Midbrain (tissue), 1 donor: ENCODE results near the gene OLA1.

Experiments
- DNase-seq: peaks from one replicate; lab custom pipeline; 2025; lab: John Stamatoyannopoulos, UW

OLA1 gene

DNA sequence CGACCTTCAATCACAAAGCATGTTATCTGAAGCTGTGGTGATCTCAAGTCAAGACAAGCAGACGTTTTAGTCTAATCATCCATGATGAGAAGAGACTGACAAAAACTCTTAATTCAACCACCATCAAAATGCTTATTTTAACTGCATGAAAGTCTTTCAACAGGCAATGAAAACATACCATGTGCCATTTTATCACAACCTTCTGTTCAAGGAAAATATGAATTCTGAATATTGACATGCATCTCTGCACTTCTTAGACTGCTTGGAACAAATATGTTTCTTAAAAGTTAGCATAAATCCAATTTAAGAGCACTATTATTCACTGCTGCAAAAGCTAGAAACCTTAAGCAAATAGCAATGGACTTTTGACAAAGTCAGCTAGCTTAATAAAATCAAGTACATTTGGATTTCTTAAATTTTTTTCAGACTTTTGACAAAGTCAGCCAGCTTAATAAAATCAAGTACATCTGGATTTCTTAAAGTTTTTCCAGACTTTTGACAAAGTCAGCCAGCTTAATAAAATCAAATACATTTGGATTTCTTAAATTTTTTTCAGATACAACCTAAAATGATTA lies 70.9 kb downstream of the OLA1 start:
- DNase-seq: no peak

DNA sequence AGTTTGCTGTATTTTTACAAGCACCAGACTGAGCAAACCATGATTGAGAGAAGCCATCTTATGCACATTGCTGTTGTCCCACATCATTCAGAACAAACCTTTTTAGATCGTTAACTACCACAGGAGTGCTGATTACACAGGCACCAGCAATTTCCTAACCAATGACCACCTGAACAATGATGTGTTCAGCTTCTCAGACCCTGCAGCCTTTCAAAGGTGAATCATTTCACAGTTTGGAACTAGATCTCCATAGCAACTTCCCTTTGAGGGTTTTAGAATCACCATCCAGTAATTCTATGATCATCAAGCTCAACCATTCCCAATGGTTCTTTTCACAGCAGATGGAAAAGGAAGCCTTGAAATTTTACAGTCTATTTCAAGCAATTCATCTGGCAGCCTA lies 71.4 kb downstream of the OLA1 start:
- DNase-seq: no peak

DNA sequence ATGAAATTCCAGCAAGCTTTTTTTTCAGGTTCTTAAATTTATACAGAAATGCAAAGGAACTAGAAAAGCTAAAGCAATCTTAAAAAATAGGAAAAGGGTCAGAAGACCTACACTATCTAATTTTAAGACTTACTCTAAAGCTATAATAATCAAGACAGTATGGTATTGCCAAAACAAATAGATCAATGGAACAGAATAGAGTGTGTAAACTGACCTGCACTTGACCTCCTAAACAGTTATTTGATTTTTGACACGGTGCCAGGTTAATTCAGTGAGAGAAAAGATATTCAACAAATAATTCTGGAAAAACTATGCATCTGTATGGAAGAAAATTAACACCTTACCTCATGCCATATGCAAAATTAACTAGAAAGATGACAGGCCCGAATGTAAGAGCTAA lies 73.6 kb downstream of the OLA1 start:
- no peak for DNase-seq

DNA sequence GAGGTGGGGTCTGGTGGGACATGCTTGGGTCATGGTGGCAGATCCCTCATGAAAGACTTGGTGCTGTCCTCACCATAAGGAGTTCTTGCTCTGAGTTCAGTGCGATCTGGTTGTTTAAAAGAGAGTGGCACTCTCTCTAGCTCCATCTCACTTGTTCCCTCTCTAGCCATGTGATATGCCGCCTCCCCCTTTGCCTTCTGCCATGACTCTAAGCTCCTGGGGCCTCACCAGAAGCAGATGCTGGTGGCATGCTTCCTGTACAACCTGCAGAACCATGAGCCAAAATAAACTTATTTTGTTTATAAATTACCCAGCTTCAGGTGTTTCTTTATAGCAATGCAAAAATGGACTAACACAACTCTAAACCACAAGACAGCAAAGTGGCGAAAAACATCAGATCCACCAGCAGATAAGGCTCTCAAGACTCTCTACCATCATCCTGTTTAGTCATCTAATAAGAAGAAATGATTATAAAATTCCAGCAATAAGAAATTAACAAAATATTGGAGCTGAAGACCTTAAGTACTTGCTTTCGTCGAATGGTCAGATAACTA lies 75.5 kb downstream of the OLA1 start:
- no peak for DNase-seq

DNA sequence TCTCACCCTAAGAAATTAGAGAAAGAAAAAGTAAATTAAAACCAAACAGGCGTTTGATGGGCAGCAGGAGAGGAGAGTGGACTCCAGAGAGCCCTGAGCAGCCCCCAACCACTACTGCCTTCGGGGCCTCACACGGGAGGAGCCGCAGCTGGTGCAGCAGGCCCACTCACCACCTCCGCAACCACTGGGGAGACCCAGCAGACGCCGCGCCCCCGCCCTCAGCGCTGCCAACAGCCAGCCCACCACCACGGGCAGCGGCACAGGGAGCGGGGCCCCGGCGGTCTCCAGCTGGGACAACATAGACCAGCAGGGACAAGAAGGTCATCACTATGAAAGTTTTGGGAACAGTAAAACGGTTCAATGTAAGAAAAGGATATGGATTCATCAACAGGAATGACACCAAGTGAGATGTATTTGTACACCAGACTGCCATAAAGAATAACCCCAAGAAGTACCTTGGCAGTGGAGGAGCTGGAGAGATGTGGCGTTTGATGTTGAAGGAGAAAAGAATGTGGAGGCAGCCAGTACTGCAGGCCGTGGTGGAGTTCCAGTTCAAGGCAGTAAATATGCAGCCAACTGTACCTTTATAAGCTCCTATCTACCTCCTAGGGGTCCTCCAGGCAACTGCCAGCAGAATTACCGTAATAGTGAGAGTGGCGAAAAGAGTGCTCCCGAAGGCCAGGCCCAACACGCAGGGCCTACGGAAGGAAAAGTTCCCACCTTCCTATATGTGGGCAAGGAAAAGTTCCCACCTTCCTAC lies 76.5 kb downstream of the OLA1 start:
- no peak for DNase-seq

DNA sequence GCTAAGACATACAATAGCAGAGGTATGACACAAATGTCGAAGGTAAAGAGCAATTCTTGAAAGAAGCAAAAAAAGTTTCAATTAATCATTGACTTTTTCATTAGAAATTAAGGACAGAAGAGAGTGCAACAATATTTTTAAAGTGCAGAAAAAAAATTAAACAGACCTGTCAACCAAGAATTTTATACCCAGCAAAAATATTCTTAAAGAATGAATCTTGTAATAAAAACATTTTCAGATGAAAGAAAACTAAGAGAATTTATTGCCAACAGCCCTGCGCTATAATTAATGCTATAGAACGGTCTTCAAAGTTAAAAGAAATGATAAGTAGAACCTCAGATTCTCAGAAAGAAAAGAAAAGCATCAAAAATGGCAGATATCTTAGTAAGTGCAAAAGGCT lies 79.0 kb downstream of the OLA1 start:
- no peak for DNase-seq

DNA sequence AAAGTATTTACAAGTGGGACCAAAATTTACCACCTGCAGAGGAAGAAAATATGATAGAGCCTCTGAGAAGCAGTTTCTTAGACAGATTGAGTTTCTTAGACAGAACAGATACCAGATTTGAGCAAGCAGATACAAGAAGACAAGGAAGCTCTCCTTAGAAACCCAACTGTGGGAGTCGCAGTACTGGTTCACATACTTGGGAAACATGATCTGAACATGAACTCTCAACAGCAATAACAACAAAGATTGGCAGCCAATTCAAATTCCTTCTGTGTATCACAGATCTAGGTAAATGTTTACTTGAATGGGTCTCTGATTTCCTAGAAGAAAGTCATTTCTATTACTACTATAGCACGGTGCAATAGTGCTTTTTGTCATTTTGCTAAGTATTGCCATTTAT lies 82.1 kb downstream of the OLA1 start:
- DNase-seq: no peak

DNA sequence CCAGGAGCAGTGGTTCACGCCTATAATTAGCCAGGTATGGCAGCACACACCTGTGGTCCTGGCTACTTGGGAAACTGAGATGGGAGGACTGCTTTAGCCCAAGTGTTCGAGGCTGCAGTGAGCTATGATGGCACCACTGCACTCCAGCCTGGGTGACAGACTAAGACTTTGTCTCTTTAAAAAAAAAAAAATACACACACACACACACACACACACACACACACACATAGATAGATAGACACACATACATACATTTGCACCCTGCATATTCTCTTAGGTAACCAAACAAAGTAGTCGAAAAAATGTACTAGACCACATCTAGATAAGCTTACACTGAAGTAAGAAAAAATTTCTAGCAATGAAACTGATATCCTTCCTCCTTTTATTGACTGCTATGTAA lies 86.8 kb downstream of the OLA1 start:
- no peak for DNase-seq

DNA sequence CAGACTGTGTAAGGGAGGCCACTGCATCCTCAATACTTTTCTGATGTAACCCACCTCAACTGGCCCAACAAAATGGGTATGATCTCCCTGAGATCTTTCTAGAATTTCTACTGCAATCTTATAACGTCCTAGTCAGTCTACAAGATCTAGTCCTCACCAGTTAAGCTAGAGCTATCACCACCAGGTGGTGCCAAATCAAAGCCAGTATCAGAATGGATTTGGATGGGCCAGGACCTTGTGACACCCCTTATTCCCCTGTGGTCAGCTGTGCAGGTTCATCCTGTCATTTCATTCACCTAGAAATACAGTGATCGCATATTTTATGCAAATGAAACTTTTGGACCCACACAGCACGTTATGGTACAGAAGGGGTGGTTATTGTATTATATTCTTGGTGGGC lies 90.3 kb downstream of the OLA1 start:
- DNase-seq: peak; percentile 10

DNA sequence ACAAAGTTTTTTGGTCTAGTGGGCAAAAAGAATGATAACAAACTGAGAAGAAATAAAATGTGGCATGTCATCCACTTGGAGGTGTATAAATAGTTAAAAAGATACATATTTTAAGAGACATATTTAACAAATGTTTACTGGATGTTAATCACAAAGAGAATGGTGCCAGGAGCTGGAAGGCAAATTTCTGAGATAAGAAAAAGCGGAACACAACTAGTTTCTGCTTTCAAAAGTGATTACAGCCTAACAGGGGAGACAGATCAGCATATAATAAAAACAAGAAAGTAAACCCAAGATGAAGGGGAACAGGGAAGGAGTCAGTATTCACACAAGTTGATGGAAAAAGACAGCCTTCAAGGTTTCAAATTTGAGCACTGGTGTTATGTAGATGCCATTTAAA lies 91.3 kb downstream of the OLA1 start:
- DNase-seq: no peak

DNA sequence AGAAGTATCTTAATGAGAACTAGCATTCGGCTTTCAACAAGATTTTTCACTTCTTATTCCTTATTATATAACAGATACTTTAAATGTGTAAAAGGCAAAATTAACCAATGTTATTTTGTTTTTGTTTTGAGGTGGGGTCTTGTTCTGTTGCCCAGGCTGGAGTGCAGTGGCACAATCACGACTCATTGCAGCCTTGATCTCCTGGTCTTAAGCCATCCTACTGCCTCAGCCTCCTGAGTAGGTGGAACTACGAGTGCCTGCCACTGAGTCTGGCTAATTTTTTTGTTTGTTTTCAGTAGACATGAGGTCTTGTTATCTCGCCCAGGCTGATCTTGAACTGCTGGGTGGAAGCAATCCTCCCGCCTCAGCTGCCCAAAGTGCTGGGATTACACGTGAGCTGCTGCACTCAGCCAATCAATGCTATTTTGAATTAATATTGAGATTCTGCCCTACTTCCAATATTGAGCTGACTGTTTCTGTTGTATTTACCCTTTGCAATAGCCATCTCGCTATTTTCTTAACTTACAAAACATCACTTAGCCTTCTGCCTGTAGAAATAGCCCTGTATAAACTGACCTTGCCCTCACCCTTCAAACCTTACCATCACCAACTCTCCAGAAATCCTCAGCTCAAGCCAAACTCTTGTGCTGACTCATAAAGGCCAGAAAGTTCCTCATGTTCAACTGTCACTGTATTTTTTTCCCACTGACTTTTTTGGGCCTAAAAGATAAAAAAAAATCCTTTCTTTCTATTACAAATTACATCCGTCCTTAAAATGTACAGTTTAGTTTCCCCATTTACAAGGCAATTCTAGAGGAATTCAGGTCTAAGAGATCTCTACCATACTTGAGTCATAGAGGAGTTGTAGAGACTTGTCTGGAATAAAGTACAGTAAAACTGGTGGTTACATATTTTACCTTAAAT lies 94.3 kb downstream of the OLA1 start:
- DNase-seq: no peak

DNA sequence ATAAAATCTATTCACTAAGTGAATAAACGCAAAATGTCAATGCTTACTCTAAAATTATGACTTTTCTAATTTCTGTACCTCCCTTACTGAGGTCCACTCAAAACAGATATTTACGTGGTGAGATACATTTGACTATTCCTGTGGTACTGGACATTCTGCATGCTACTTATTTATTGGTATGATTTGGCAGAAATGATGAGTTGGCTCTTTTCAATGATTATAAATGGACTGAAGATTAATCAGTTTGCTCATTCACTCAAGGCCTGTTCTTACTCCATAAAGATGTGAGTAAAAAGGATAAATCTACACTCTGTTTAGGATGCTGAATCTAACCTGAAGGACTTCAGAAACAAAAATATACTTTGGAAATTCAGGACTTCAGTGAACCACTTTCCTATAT lies 98.8 kb downstream of the OLA1 start:
- DNase-seq: no peak

DNA sequence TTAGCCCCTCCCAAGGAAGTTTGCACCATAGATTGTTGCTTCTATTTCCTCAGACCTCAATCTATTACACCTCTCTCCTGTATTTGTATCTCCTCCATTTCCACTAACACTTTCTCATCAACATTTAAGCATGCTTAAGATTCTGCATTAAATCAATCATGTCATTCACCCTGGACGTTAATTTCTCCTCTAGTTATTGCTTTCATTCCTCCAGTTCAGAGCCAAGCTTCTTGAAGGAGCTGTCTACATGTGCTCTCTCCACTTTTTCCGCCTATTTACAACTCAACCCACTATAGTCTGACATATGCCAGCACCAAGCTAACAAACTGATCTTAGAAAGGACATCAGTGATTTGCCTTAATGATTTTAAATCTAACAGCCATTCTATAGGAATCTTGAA lies 99.5 kb downstream of the OLA1 start:
- DNase-seq: no peak

DNA sequence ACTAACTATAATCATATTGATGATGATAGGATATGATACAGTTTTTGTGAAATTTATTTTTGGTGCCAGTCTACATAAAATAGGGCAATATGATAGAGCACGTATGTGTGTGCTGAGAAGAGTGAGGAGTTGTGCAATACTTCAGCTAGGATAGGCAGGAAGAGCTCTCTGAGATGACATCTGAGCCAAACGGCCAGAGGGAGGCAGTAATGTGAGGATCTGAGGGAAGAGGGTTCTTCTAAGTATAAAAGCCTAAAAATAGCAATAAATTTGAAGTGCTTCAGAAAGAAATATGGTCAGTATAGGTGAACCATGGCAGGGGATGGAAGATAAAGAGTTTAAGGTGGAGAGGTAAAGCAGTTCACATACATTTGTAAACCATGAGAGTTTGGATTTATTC lies 102.5 kb downstream of the OLA1 start:
- no peak for DNase-seq

DNA sequence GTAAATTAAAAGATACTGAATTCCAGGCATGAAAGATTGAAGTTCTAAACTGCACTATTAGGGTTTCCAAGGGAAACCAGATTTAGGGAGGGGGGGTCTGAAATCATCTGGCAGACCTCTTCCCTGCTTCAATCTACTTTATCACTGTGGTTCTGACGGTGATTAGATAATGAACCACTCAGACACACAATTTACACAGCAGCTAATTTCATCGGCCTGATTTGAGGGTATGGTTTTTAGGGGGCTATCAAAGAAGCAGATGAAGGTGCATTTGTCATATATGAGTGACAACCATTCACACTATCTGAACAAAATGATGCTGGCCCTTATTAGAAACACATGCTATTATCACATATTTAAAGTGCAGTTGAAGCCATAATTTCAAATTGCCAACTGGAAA lies 106.0 kb downstream of the OLA1 start:
- DNase-seq: no peak

DNA sequence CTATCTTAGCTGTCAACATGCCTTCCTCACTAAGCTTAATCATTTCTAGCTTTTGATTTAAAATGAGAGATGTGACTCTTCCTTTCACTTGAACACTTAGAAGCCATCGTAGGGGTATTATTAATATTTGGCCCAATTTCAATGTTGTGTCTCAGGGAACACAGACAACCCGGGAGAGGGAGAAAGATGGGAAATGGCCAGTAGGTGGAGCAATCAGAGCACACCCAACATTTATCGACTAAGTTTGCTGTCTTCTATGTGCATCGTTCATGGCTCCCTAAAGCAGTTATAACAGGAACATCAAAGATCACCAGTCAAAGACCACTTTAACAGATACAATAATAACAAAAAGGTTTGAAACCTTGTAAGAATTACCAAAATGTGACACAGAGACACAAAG lies 110.2 kb downstream of the OLA1 start:
- no peak for DNase-seq

DNA sequence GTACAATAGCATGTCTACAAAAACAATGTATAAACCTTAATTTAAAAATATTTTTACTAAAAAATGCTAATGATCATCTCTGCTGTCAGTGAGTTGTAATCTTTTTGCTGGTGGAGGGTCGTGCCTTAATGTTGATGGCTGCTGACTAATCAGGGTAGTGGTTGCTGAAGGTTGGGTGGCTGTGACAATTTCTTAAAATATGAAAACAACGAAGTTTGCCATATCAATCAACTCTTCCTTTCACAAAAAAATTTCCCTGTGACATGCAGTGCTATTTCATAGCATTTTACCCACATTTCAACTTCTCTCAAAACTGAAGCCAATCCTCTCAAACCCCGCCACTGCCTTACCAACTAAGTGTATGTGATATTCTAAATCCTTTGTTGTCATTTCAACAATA lies 112.4 kb downstream of the OLA1 start:
- DNase-seq: no peak

DNA sequence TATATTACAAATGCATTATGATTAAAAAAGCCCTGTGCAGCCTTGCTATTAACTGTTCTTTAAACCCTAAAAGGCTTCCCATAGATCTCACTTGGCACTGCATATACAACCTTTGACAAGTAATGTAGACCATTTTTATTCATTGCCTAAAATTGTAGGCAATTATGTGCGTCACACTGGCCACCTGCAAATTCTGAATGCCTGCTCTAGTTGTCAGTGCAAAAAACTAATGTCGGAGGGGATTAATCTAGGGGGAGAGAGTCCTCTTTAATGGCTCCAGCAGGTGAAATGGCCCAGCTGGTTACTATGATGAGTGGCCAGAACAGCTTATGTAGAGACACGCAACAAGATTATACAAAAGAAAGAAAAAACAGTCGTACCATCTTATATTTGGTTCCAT lies 123.2 kb downstream of the OLA1 start:
- DNase-seq: no peak

DNA sequence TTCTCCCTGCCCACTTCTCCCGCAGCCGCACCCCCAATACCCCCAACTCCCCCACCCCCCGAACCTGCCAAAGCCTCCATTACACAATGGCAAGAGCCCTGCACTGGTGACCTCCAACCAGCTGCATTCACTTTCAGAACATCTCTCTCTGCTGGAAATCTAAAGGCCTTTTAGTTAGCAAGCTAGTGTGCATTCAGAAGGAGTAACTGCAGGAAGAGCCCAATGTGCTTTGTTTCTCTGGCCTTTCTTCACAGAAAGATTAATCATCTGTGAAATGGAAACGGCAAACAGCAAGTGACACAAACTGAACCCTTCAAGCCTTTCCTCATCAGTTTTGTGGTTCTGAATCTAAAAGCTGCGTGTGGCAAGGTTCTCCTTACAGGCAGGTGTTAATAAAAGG lies 124.2 kb downstream of the OLA1 start:
- DNase-seq: no peak

DNA sequence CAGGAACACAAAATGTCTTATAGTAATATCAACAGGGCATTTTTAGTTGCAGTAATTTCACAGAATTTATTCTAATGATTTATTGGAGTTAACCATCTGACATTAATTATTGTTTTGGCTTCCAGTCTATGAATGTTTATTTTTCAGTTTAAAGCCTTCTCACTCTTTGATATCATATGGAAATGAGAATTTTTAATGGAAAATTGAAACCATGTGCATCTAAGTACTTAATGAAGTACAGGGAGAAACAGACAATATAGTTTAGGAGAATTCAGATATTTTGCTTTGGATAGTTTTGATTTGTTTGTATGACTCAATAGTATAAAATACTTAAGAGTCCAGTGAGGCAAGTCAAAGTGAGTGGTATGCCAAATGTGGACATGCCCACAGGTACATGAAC lies 126.1 kb downstream of the OLA1 start:
- DNase-seq: no peak

DNA sequence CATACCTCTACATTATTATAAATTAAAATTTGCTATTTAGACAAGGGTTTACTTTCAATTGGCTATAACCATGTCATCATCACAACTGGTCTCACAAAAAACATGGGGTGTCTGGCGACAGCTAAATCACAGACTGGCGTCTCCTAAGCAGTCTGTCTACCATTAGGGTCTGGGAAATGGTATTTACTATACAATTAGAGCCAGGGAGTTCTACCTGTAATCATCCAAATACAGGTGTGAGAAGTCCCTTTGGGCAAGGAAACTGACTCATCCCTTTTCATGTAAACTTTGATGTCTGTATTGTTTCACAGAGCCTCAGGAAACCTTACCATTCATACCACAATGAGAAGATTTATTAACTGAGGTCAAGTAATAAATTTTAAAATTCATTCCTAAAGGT lies 126.7 kb downstream of the OLA1 start:
- DNase-seq: no peak

DNA sequence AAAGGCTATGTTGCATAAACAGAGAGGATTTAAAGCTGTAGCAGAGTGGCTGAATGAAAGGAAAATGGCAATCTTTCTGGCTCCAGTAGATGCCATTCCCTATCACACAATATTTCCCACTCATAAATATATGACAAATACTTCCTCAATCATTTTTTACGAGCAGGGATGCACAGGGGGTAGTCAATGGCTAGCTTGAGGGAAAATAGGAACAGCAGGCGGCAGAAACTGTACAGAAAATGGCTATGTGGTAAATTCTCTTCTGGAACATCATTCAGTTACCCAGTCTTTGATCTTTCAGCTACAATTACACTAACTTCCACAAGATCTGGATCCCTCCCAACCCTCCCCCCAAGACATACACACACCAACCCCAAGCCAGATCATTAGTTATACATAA lies 127.2 kb downstream of the OLA1 start:
- DNase-seq: no peak

DNA sequence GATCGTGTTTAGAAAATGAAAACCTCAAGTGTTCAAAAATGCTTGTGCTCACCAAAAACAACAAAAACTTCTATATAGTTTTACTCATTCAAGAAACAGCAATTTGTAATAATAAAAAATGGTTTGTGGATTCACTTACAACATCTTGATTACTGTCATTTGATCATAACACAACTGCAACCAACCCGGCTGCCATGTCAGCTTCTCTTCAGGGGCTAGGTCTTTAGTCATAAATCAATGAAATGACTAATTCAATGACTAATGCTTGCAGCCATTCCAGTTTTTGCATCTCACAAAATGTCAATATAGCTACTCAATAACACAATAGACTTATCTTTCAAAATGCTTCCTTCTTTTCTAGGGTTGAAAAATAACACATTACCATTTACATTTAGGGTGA lies 128.0 kb downstream of the OLA1 start:
- DNase-seq: no peak
